Calu3 (cell line): ENCODE measurements around the gene NECTIN2. TPM values are rescaled to one million over a fixed set of nuclear protein-coding genes. Genes with fewer than 3 reads are reported as not detected.

Experiments
- BruUV-seq: library from RNA; stranded (reverse); fragments of 400-500 nt; replicated peaks from 2 replicates; lab custom pipeline; 2021; lab: Mats Ljungman, UMichigan
- CTCF ChIA-PET: fragments of 300-600 bp; sonication (Branson Sonifier 250); formaldehyde crosslinking; loops from one replicate; lab custom pipeline; 2022; ENCODE audit warnings: antibody characterized with exemption; lab: Charles Lee
- DNase-seq: peaks from one replicate; pipeline ENCODE4 v3.0.0; 2022
- H3K27ac Mint-ChIP-seq: one replicate; pipeline ENCODE4 v1.8.0; 2022; ENCODE audit warnings: mixed read lengths; ENCODE audit not compliant: unreplicated experiment
- H3K27me3 Mint-ChIP-seq: one replicate; pipeline ENCODE4 v1.8.0; 2022; ENCODE audit warnings: mixed read lengths; ENCODE audit not compliant: unreplicated experiment
- H3K36me3 Mint-ChIP-seq: one replicate; pipeline ENCODE4 v1.8.0; 2022; ENCODE audit warnings: mild to moderate bottlenecking, moderate library complexity, mixed read lengths; ENCODE audit not compliant: insufficient read depth, unreplicated experiment
- H3K4me1 Mint-ChIP-seq: one replicate; pipeline ENCODE4 v1.8.0; 2022; ENCODE audit warnings: mild to moderate bottlenecking, low read depth, mixed read lengths; ENCODE audit not compliant: unreplicated experiment
- H3K4me3 Mint-ChIP-seq: one replicate; pipeline ENCODE4 v1.8.0; 2022; ENCODE audit warnings: mild to moderate bottlenecking, low read depth, moderate library complexity, mixed read lengths; ENCODE audit not compliant: unreplicated experiment
- H3K9me3 Mint-ChIP-seq: one replicate; pipeline ENCODE4 v1.8.0; 2022; ENCODE audit warnings: low read depth, mixed read lengths; ENCODE audit not compliant: unreplicated experiment
- CTCF ChIP-seq: fragments of 200-600 bp; IDR thresholded peaks from one replicate; pipeline ENCODE4 v1.8.0; 2022; ENCODE audit warnings: antibody characterized with exemption; ENCODE audit not compliant: unreplicated experiment
- intact Hi-C: fragments of 100-400 bp; cut with micrococcal nuclease; formaldehyde crosslinking; loops from one replicate; pipeline ENCODE4 v1.10.0; 2022; ENCODE audit not compliant: unreplicated experiment
- total RNA-seq: library from RNA; stranded (reverse); gene quantifications from 2 replicates; pipeline ENCODE4 v1.2.3, GENCODE V29; 2022

Gene NECTIN2
- total RNA-seq, 1 experiment from 2014 or later = 137 TPM

GRCh38 chr19:44905437-44906160, 59.5 kb downstream of the NECTIN2 start, which contains the start of gene APOE:
APOE (plus strand) TSS chr19:44905796; CDS start chr19:44906625, 829 bp downstream.
- no peak for TF ChIP-seq CTCF
- no peak for DNase-seq
- Mint-ChIP-seq H3K4me3 (peak within 1 kb of the TSS; percentile 45), H3K27me3 (peaks cover 49% of the 10 kb centered on the region), H3K4me1 (peaks cover 14% of the 10 kb centered on the region), H3K36me3 (peaks cover 60% of the 10 kb centered on the region), H3K9me3 (no peaks in the 10 kb centered on the region), H3K27ac (peak within 1 kb of the TSS; percentile 24)
- BruUV-seq = no TSS peak
- intact Hi-C loops = no loop called here
- CTCF ChIA-PET = interaction anchor here (0.6 to 1.1 kb wide), 5 partner anchors 49 to 603 kb away, joined by 3 to 14 read pairs (median 3); partner anchors contain the start of gene CLPTM1

GRCh38 chr19:44907613-44908012, 61.5 kb downstream of the NECTIN2 start:
- H3K4me3 Mint-ChIP-seq = no peak overlapping the region
- H3K4me1 Mint-ChIP-seq = peaks cover 24% of the 10 kb centered on the region
- no TSS peak for BruUV-seq
- CTCF ChIA-PET = no interaction called here
- H3K36me3 Mint-ChIP-seq = peaks cover 41% of the 10 kb centered on the region
- no peak for DNase-seq
- no peaks in the 10 kb centered on the region for H3K9me3 Mint-ChIP-seq
- no peak overlapping the region for H3K27ac Mint-ChIP-seq
- no peak for TF ChIP-seq CTCF
- peaks cover 49% of the 10 kb centered on the region for H3K27me3 Mint-ChIP-seq
- intact Hi-C loops = no loop called here

- no TSS peak for BruUV-seq
- Mint-ChIP-seq H3K27ac (no peak overlapping the region), H3K36me3 (peaks cover 35% of the 10 kb centered on the region), H3K9me3 (no peaks in the 10 kb centered on the region), H3K27me3 (peaks cover 49% of the 10 kb centered on the region), H3K4me1 (peaks cover 28% of the 10 kb centered on the region), H3K4me3 (no peak overlapping the region)
- DNase-seq = no peak
- no peak for TF ChIP-seq CTCF
- CTCF ChIA-PET = no interaction called here
- intact Hi-C loops = no loop called here
Observed at GRCh38 chr19:44908074-44908835, 62.2 kb downstream of the NECTIN2 start.

- Mint-ChIP-seq H3K27ac (no peak overlapping the region), H3K4me1 (peaks cover 34% of the 10 kb centered on the region), H3K9me3 (no peaks in the 10 kb centered on the region), H3K4me3 (no peak overlapping the region), H3K27me3 (peaks cover 49% of the 10 kb centered on the region), H3K36me3 (peaks cover 29% of the 10 kb centered on the region)
- CTCF ChIA-PET = no interaction called here
- TF ChIP-seq CTCF = no peak
- no peak for DNase-seq
- intact Hi-C loops = no loop called here
- no TSS peak for BruUV-seq
Observed at GRCh38 chr19:44908836-44909261, 62.8 kb downstream of the NECTIN2 start.
